Kidney epithelial cell (primary cell): ENCODE measurements around the gene CLIC4. TPM values are rescaled to one million over a fixed set of nuclear protein-coding genes. Genes with fewer than 3 reads are reported as not detected.
A peak's percentile ranks its signal among the peaks of the same experiment; 100 is the strongest.
"Not testable (repeated sequence)": the region's sequence is repeated elsewhere in the genome, so short reads cannot be mapped to it uniquely, and the experiment has no call there.

Source experiments
- DNase-seq: peaks from one replicate; pipeline ENCODE4 v3.0.0-alpha.2; 2010; ENCODE audit warnings: low read depth
- H3K27me3 ChIP-seq: 2 replicates; pipeline ENCODE4 v1.6.0; 2011; ENCODE audit warnings: low read length; ENCODE audit not compliant: control insufficient read depth, insufficient read depth
- H3K36me3 ChIP-seq: 2 replicates; pipeline ENCODE4 v1.5.1; 2011; ENCODE audit warnings: low read length; ENCODE audit not compliant: control insufficient read depth, insufficient read depth
- H3K4me3 ChIP-seq: 2 replicates; pipeline ENCODE4 v1.5.1; 2011; ENCODE audit warnings: low read depth, mild to moderate bottlenecking, control low read depth, low read length
- total RNA-seq: library from RNA; depleted of rRNA; stranded (reverse); fragments of >200 nt; gene quantifications from 2 replicates; pipeline ENCODE4 v1.2.3, GENCODE V29; 2015
- TF ChIP-seq, protein P1 (sequence below): IDR thresholded peaks from 2 replicates; pipeline ENCODE4 v1.5.1; 2011; ENCODE audit warnings: mild to moderate bottlenecking, moderate library complexity, low read length, control low read depth, inconsistent platforms; ENCODE audit not compliant: insufficient read depth, poor library complexity, severe bottlenecking

The CLIC4 gene
- total RNA-seq, 1 donor from 2014 or later = 224 TPM

DNA sequence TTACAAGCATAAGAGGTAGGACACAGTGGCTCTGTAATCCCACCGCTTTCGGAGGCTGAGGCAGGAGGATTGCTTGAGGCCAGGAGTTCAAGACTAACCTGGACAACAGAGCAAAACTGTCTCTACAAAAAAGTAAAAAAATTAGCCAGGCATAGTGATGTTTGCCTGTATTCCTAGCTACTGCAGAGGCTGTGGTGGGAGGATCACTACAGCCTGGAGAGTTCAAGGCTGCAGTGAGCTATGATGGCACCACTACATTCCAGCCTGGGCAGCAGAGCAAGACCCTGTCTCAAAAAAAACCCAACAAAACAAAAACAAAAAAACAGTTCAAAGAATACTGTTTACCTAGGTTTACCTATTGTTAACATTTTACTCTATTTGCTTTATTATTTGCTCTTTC lies 37.4 kb downstream of the CLIC4 start:
- Histone ChIP-seq H3K4me3 (no peak overlapping the region), H3K27me3 (no peaks in the 10 kb centered on the region), H3K36me3 (no peaks in the 10 kb centered on the region)
- DNase-seq = no peak
- TF ChIP-seq, protein P1, sequence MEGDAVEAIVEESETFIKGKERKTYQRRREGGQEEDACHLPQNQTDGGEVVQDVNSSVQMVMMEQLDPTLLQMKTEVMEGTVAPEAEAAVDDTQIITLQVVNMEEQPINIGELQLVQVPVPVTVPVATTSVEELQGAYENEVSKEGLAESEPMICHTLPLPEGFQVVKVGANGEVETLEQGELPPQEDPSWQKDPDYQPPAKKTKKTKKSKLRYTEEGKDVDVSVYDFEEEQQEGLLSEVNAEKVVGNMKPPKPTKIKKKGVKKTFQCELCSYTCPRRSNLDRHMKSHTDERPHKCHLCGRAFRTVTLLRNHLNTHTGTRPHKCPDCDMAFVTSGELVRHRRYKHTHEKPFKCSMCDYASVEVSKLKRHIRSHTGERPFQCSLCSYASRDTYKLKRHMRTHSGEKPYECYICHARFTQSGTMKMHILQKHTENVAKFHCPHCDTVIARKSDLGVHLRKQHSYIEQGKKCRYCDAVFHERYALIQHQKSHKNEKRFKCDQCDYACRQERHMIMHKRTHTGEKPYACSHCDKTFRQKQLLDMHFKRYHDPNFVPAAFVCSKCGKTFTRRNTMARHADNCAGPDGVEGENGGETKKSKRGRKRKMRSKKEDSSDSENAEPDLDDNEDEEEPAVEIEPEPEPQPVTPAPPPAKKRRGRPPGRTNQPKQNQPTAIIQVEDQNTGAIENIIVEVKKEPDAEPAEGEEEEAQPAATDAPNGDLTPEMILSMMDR = no peak

DNA sequence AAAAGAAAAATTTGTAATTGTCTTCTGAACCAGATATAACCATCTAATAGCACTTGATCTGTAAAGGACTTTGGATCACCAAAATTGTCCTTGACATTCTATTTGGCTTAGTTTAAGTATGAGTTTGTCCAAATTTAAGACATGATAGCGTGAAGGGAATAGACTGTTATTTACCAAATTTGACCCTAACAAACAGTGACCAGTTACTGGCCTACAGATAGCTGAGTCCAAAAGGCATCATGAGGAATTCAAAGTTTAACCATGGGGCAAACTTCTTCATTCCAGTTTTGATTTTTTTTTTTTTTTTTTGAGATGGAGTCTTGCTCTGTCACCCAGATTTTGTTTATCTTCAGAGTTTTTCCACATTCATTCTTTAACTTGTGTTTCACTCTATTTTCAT lies 38.5 kb downstream of the CLIC4 start:
- no peaks in the 10 kb centered on the region for H3K27me3 ChIP-seq
- TF ChIP-seq, protein P1 = no peak
- no peak for DNase-seq
- no peak overlapping the region for H3K4me3 ChIP-seq
- no peaks in the 10 kb centered on the region for H3K36me3 ChIP-seq

DNA sequence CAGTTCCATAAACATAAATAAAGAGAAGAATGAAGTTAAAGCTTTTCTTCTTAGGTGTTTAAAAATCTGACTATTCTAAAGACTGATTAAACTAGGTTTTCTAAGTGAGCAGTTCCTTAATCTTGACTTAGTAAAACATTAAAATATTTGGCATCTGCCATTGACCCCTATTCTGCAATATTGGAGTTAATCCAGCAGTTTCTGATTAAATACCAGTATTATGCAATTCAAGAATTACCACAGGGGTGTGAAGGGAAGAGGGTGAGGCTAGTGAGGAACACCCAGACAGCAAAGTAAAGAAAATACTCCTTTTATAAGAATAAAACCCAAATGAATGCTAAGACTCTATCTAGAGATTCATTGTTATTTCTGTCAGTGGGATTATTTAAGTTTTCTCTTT lies 40.9 kb downstream of the CLIC4 start:
- Histone ChIP-seq H3K27me3 (no peaks in the 10 kb centered on the region), H3K36me3 (no peaks in the 10 kb centered on the region), H3K4me3 (no peak overlapping the region)
- DNase-seq = peak; percentile 23
- TF ChIP-seq, protein P1 = no peak

DNA sequence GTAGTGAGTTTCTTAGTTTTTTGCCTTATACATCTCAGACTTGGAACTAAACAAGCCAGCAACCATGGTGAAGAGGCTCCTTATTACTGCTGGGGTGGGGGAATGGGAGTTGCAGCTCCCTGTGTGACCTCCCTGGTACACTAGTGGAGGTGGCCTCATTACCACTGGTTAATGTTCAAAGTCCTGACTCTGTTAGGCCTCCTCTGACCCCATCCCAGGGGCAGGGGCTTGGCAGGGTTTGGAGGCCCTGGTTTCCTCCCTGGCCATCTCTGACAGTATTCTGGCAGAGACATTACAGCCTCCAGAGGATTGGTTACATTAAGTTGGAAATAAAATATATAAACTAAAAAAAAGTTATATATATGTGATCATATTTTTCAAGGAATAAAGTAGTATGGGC lies 45.2 kb downstream of the CLIC4 start:
- Histone ChIP-seq H3K4me3 (no peak overlapping the region), H3K36me3 (no peaks in the 10 kb centered on the region), H3K27me3 (no peaks in the 10 kb centered on the region)
- DNase-seq = no peak
- TF ChIP-seq, protein P1 = no peak

GRCh38 chr1:24793447-24794129 lies 48.3 kb downstream of the CLIC4 start:
- no peak for DNase-seq
- TF ChIP-seq, protein P1 = no peak
- no peaks in the 10 kb centered on the region for H3K36me3 ChIP-seq
- H3K4me3 ChIP-seq = no peak overlapping the region
- H3K27me3 ChIP-seq = no peaks in the 10 kb centered on the region

DNA sequence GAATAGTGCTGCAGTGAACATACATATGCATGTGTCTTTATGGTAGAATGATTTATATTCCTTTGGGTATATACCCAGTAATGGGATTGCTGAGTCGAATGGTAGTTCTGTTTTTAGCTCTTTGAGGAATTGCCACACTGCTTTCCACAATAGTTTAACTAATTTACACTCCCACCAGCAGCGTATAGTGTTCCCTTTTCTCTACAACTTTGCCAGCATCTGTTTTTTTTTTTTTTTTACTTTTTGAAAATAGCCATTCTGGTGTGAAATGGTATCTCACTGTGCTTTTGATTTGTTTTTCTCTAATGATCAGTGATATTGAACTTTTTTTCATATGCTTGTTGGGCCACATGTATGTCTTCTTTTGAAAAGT lies 48.9 kb downstream of the CLIC4 start:
- not testable (repeated sequence) for DNase-seq, H3K27me3 ChIP-seq, H3K36me3 ChIP-seq, H3K4me3 ChIP-seq
